Caco-2 (cell line): ENCODE results near the gene ADGRD1. TPM values are rescaled to one million over a fixed set of nuclear protein-coding genes. Genes with fewer than 3 reads are reported as not detected.

Source experiments
- BruUV-seq: library from RNA; stranded (reverse); fragments of 400-500 nt; replicated peaks from 2 replicates; lab custom pipeline; 2021; lab: Mats Ljungman, UMichigan
- CTCF ChIA-PET: fragments of 300-600 bp; sonication (Branson Sonifier 250); formaldehyde crosslinking; loops from one replicate; lab custom pipeline; 2022; ENCODE audit warnings: antibody characterized with exemption; lab: Charles Lee
- POLR2A ChIA-PET: fragments of 300-600 bp; sonication (Branson Sonifier 250); formaldehyde crosslinking; loops from one replicate; lab custom pipeline; 2022; ENCODE audit warnings: antibody characterized with exemption; lab: Charles Lee
- DNase-seq, 2 experiments: peaks; one replicate each; pipeline versions ENCODE4 v3.0.0 to v3.0.0-alpha.2; 2020 to 2022
- H3K27me3 ChIP-seq: replicated peaks from 2 replicates; pipeline ENCODE4 v1.6.0; 2011; ENCODE audit warnings: low read length; ENCODE audit not compliant: control insufficient read depth, insufficient read depth
- H3K36me3 ChIP-seq: 2 replicates; pipeline ENCODE4 v1.5.1; 2011; ENCODE audit warnings: low read length; ENCODE audit not compliant: control insufficient read depth, insufficient read depth
- H3K4me1 ChIP-seq: fragments of 250-450 bp; sonication (Bioruptor Pico); 2 replicates; pipeline ENCODE4 v1.5.1; 2020; ENCODE audit warnings: mild to moderate bottlenecking
- H3K4me3 ChIP-seq: 2 replicates; pipeline ENCODE4 v1.5.1; 2011; ENCODE audit warnings: low read depth, mild to moderate bottlenecking, control low read depth, low read length
- H3K9me3 ChIP-seq: fragments of 250-450 bp; sonication (Bioruptor Pico); 2 replicates; pipeline ENCODE4 v1.5.1; 2020; ENCODE audit warnings: mild to moderate bottlenecking, moderate library complexity
- H3K27ac Mint-ChIP-seq: one replicate; pipeline ENCODE4 v1.8.0; 2022; ENCODE audit warnings: mixed read lengths; ENCODE audit not compliant: unreplicated experiment
- H3K27me3 Mint-ChIP-seq: one replicate; pipeline ENCODE4 v1.8.0; 2022; ENCODE audit warnings: mixed read lengths; ENCODE audit not compliant: insufficient read depth, unreplicated experiment
- H3K36me3 Mint-ChIP-seq: one replicate; pipeline ENCODE4 v1.8.0; 2022; ENCODE audit warnings: mild to moderate bottlenecking, mixed read lengths; ENCODE audit not compliant: insufficient read depth, unreplicated experiment
- H3K4me1 Mint-ChIP-seq: one replicate; pipeline ENCODE4 v1.8.0; 2022; ENCODE audit warnings: low read depth, mixed read lengths; ENCODE audit not compliant: unreplicated experiment
- H3K4me3 Mint-ChIP-seq: one replicate; pipeline ENCODE4 v1.8.0; 2022; ENCODE audit warnings: mild to moderate bottlenecking, moderate library complexity, mixed read lengths; ENCODE audit not compliant: unreplicated experiment
- H3K9me3 Mint-ChIP-seq: one replicate; pipeline ENCODE4 v1.8.0; 2022; ENCODE audit warnings: mixed read lengths; ENCODE audit not compliant: unreplicated experiment
- CTCF ChIP-seq, 2 experiments: fragments of 200-600 bp in 1 of 2; IDR thresholded peaks; 1 replicate in 1 of 2; 2 replicates in 1 of 2; pipeline versions ENCODE4 v1.5.1 to v1.8.0; 2011 to 2022; ENCODE audit warnings: antibody characterized with exemption in 1 of 2, control low read depth in 1 of 2, inconsistent platforms in 1 of 2, low read depth in 1 of 2, low read length in 1 of 2, mild to moderate bottlenecking in 1 of 2, moderate library complexity in 1 of 2; ENCODE audit not compliant: insufficient read depth in 1 of 2, severe bottlenecking in 1 of 2, unreplicated experiment in 1 of 2
- intact Hi-C: fragments of 100-400 bp; cut with micrococcal nuclease; formaldehyde crosslinking; loops from one replicate; pipeline ENCODE4 v1.10.0; 2022; ENCODE audit not compliant: unreplicated experiment
- total RNA-seq: library from RNA; stranded (reverse); gene quantifications from 2 replicates; pipeline ENCODE4 v1.2.3, GENCODE V29; 2022

The ADGRD1 gene
- total RNA-seq, 1 experiment from 2014 or later: 3.6 TPM

- H3K27me3 ChIP-seq: no peaks in the 10 kb centered on the region
- BruUV-seq: no TSS peak
- H3K9me3 Mint-ChIP-seq: no peaks in the 10 kb centered on the region
- ChIA-PET POLR2A (no interaction called here), CTCF (interaction anchor here (1.3 kb wide), 1 partner anchor 27 kb away, joined by 3 read pairs; no protein-coding TSS in a partner anchor)
- no peak overlapping the region for H3K4me3 Mint-ChIP-seq
- H3K4me1 ChIP-seq: no peaks in the 10 kb centered on the region
- no peak overlapping the region for H3K4me3 ChIP-seq
- no peak overlapping the region for H3K27ac Mint-ChIP-seq
- no peaks in the 10 kb centered on the region for H3K4me1 Mint-ChIP-seq
- TF ChIP-seq CTCF (IDR thresholded peaks at IDR 0.05; ENCODE audit: insufficient read depth in 1 of 2, low read depth in 1 of 2, low read length in 1 of 2, severe bottlenecking in 1 of 2, unreplicated experiment in 1 of 2): no peak
- H3K9me3 ChIP-seq: no peaks in the 10 kb centered on the region
- no peaks in the 10 kb centered on the region for H3K36me3 ChIP-seq
- peaks cover 12% of the 10 kb centered on the region for H3K27me3 Mint-ChIP-seq
- no peaks in the 10 kb centered on the region for H3K36me3 Mint-ChIP-seq
- DNase-seq: no peak
- intact Hi-C loops: no loop called here
Measured at GRCh38 chr12:131159660-131160059, 206.0 kb downstream of the ADGRD1 start.

- Mint-ChIP-seq H3K9me3 (peaks cover 9% of the 10 kb centered on the region), H3K36me3 (no peaks in the 10 kb centered on the region), H3K4me1 (no peaks in the 10 kb centered on the region), H3K27ac (no peak overlapping the region), H3K27me3 (peaks cover 26% of the 10 kb centered on the region), H3K4me3 (no peak overlapping the region)
- Histone ChIP-seq H3K27me3 (no peaks in the 10 kb centered on the region), H3K4me3 (no peak overlapping the region), H3K4me1 (no peaks in the 10 kb centered on the region), H3K9me3 (no peaks in the 10 kb centered on the region), H3K36me3 (no peaks in the 10 kb centered on the region)
- no TSS peak for BruUV-seq
- intact Hi-C loops: no loop called here
- CTCF ChIA-PET: no interaction called here
- POLR2A ChIA-PET: no interaction called here
- no peak for DNase-seq
- no peak for TF ChIP-seq CTCF (IDR thresholded peaks at IDR 0.05; ENCODE audit: insufficient read depth in 1 of 2, low read depth in 1 of 2, low read length in 1 of 2, severe bottlenecking in 1 of 2, unreplicated experiment in 1 of 2)
Measured at GRCh38 chr12:131162113-131162512, 208.4 kb downstream of the ADGRD1 start.

GRCh38 chr12:131163189-131163738 lies 209.6 kb downstream of the ADGRD1 start:
- Mint-ChIP-seq H3K36me3 (no peaks in the 10 kb centered on the region), H3K9me3 (peaks cover 9% of the 10 kb centered on the region), H3K4me3 (no peak overlapping the region), H3K4me1 (no peaks in the 10 kb centered on the region), H3K27ac (no peak overlapping the region), H3K27me3 (peaks cover 30% of the 10 kb centered on the region)
- Histone ChIP-seq H3K27me3 (no peaks in the 10 kb centered on the region), H3K4me3 (no peak overlapping the region), H3K4me1 (no peaks in the 10 kb centered on the region), H3K36me3 (no peaks in the 10 kb centered on the region), H3K9me3 (no peaks in the 10 kb centered on the region)
- no peak for TF ChIP-seq CTCF (IDR thresholded peaks at IDR 0.05; ENCODE audit: insufficient read depth in 1 of 2, low read depth in 1 of 2, low read length in 1 of 2, severe bottlenecking in 1 of 2, unreplicated experiment in 1 of 2)
- ChIA-PET POLR2A (no interaction called here), CTCF (no interaction called here)
- DNase-seq: no peak
- intact Hi-C loops: no loop called here
- no TSS peak for BruUV-seq
